HepG2 (cell line): Measurements from ENCODE around the gene SORBS2. TPM values are rescaled to one million over a fixed set of nuclear protein-coding genes. Genes with fewer than 3 reads are reported as not detected.

Experiments
- ARNTL ChIP-seq: sonication (generic); formaldehyde crosslinking; IDR thresholded peaks from 2 replicates; pipeline ENCODE4 v1.4.0; 2020; ENCODE audit warnings: mild to moderate bottlenecking, missing genetic modification reagents
- BCLAF1 ChIP-seq: fragments of 450-650 bp; IDR thresholded peaks from 2 replicates; pipeline ENCODE4 v1.6.1; 2017; ENCODE audit warnings: mild to moderate bottlenecking
- FOXO1 ChIP-seq: sonication (generic); formaldehyde crosslinking; IDR thresholded peaks from 2 replicates; pipeline ENCODE4 v1.4.0; 2020; ENCODE audit warnings: missing genetic modification reagents
- NFE2 ChIP-seq: sonication (generic); formaldehyde crosslinking; IDR thresholded peaks from 2 replicates; pipeline ENCODE4 v1.4.0; 2020; ENCODE audit warnings: missing genetic modification reagents
- NFKBIZ ChIP-seq: IDR thresholded peaks from 2 replicates; pipeline ENCODE4 v1.6.1; 2018; ENCODE audit warnings: missing genetic modification reagents, missing compliant biosample characterization
- PAF1 ChIP-seq: IDR thresholded peaks from 2 replicates; pipeline ENCODE4 v1.6.1; 2016; ENCODE audit warnings: missing genetic modification reagents, missing compliant biosample characterization
- TEAD2 ChIP-seq: sonication (generic); formaldehyde crosslinking; IDR thresholded peaks from 2 replicates; pipeline ENCODE4 v1.9.0; 2021; ENCODE audit warnings: missing genetic modification reagents
- THAP9 ChIP-seq: sonication (generic); formaldehyde crosslinking; IDR thresholded peaks from 2 replicates; pipeline ENCODE4; 2020; ENCODE audit warnings: missing genetic modification reagents, mild to moderate bottlenecking, borderline replicate concordance
- ZBTB42 ChIP-seq: sonication (generic); formaldehyde crosslinking; IDR thresholded peaks from 2 replicates; pipeline ENCODE4 v1.5.0; 2020; ENCODE audit warnings: mild to moderate bottlenecking, missing genetic modification reagents
- ZNF24 ChIP-seq: fragments of 450-650 bp; IDR thresholded peaks from 2 replicates; pipeline ENCODE4 v1.6.1; 2017; ENCODE audit warnings: antibody characterized with exemption, mild to moderate bottlenecking
- ZNF431 ChIP-seq: sonication (generic); formaldehyde crosslinking; IDR thresholded peaks from 2 replicates; pipeline ENCODE4 v1.9.0; 2022; ENCODE audit warnings: missing genetic modification reagents, low read depth, mild to moderate bottlenecking, borderline replicate concordance
- ZNF552 ChIP-seq: sonication (generic); formaldehyde crosslinking; IDR thresholded peaks from 2 replicates; pipeline ENCODE4 v1.9.0; 2022; ENCODE audit warnings: missing genetic modification reagents, mild to moderate bottlenecking, borderline replicate concordance
- ZNF747 ChIP-seq: sonication (generic); formaldehyde crosslinking; IDR thresholded peaks from 2 replicates; pipeline ENCODE4 v1.8.1; 2023; ENCODE audit warnings: missing genetic modification reagents, mild to moderate bottlenecking, borderline replicate concordance
- polyA plus RNA-seq, 8 experiments: library from polyadenylated mRNA; depleted of rRNA in 3 of 8; stranded (reverse) in 7 of 8; unstranded in 1 of 8; fragments of >200 nt; fragmentation: Illumina TruSeq in 4 of 8; extraction: Trizol in 4 of 8; gene quantifications; 2 replicates each; pipeline versions ENCODE4 v1.2.1 to v1.2.3, GENCODE V29; 2011 to 2016; ENCODE audit warnings: low read depth in 4 of 8, missing spikeins in 1 of 8, mixed read lengths in 1 of 8; ENCODE audit not compliant: insufficient read depth in 1 of 8
- total RNA-seq, 5 experiments: library from RNA; depleted of rRNA; stranded (reverse); fragments of >200 nt; fragmentation: Illumina TruSeq; extraction: Trizol; gene quantifications; 2 replicates each; pipeline ENCODE4 v1.2.3, GENCODE V29; 2016; ENCODE audit warnings: low read depth in 1 of 5
- TF ChIP-seq, protein P1 (sequence below): sonication (generic); formaldehyde crosslinking; IDR thresholded peaks from 2 replicates; pipeline ENCODE4 v1.4.0; 2020; ENCODE audit warnings: mild to moderate bottlenecking, missing genetic modification reagents, borderline replicate concordance
- TF ChIP-seq, protein P2 (sequence below): sonication (generic); formaldehyde crosslinking; IDR thresholded peaks from 2 replicates; pipeline ENCODE4 v1.9.0; 2021; ENCODE audit warnings: missing genetic modification reagents, borderline replicate concordance

SORBS2 gene
- total and polyA plus RNA-seq, 2 of the 13 experiments (the other 11 are each of a cell fraction or from before 2014, with no cell fraction given), result 25.0 to 80.5 TPM

GRCh38 chr4:185792384-185793115 is 19.4 kb downstream of the SORBS2 start (continued):
- TF ChIP-seq THAP9 (CRISPR knock-in tag) (no peak), BCLAF1 (no peak), PAF1 (CRISPR knock-in tag) (no peak), ZNF552 (CRISPR knock-in tag) (no peak), NFKBIZ (CRISPR knock-in tag) (no peak), ZBTB42 (CRISPR knock-in tag) (no peak), FOXO1 (CRISPR knock-in tag) (peak; percentile 59; the same call in 1 of the 2 replicates), ZNF431 (no peak), ARNTL (no peak), TEAD2 (CRISPR knock-in tag) (no peak), ZNF747 (no peak), NFE2 (no peak), ZNF24 (no peak)
- TF ChIP-seq, protein P1, sequence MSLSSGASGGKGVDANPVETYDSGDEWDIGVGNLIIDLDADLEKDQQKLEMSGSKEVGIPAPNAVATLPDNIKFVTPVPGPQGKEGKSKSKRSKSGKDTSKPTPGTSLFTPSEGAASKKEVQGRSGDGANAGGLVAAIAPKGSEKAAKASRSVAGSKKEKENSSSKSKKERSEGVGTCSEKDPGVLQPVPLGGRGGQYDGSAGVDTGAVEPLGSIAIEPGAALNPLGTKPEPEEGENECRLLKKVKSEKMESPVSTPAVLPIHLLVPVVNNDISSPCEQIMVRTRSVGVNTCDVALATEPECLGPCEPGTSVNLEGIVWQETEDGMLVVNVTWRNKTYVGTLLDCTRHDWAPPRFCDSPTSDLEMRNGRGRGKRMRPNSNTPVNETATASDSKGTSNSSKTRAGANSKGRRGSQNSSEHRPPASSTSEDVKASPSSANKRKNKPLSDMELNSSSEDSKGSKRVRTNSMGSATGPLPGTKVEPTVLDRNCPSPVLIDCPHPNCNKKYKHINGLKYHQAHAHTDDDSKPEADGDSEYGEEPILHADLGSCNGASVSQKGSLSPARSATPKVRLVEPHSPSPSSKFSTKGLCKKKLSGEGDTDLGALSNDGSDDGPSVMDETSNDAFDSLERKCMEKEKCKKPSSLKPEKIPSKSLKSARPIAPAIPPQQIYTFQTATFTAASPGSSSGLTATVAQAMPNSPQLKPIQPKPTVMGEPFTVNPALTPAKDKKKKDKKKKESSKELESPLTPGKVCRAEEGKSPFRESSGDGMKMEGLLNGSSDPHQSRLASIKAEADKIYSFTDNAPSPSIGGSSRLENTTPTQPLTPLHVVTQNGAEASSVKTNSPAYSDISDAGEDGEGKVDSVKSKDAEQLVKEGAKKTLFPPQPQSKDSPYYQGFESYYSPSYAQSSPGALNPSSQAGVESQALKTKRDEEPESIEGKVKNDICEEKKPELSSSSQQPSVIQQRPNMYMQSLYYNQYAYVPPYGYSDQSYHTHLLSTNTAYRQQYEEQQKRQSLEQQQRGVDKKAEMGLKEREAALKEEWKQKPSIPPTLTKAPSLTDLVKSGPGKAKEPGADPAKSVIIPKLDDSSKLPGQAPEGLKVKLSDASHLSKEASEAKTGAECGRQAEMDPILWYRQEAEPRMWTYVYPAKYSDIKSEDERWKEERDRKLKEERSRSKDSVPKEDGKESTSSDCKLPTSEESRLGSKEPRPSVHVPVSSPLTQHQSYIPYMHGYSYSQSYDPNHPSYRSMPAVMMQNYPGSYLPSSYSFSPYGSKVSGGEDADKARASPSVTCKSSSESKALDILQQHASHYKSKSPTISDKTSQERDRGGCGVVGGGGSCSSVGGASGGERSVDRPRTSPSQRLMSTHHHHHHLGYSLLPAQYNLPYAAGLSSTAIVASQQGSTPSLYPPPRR (CRISPR knock-in tag), result no peak
- TF ChIP-seq, protein P2, sequence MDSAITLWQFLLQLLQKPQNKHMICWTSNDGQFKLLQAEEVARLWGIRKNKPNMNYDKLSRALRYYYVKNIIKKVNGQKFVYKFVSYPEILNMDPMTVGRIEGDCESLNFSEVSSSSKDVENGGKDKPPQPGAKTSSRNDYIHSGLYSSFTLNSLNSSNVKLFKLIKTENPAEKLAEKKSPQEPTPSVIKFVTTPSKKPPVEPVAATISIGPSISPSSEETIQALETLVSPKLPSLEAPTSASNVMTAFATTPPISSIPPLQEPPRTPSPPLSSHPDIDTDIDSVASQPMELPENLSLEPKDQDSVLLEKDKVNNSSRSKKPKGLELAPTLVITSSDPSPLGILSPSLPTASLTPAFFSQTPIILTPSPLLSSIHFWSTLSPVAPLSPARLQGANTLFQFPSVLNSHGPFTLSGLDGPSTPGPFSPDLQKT (CRISPR knock-in tag), result no peak
